ENCODE data around the gene FAM222A. TPM values are rescaled to one million over a fixed set of nuclear protein-coding genes. Genes with fewer than 3 reads are reported as not detected.
A peak's percentile ranks its signal among the peaks of the same experiment; 100 is the strongest.

FAM222A gene
- total RNA-seq, 1 donor, result 0.36 TPM

DNA sequence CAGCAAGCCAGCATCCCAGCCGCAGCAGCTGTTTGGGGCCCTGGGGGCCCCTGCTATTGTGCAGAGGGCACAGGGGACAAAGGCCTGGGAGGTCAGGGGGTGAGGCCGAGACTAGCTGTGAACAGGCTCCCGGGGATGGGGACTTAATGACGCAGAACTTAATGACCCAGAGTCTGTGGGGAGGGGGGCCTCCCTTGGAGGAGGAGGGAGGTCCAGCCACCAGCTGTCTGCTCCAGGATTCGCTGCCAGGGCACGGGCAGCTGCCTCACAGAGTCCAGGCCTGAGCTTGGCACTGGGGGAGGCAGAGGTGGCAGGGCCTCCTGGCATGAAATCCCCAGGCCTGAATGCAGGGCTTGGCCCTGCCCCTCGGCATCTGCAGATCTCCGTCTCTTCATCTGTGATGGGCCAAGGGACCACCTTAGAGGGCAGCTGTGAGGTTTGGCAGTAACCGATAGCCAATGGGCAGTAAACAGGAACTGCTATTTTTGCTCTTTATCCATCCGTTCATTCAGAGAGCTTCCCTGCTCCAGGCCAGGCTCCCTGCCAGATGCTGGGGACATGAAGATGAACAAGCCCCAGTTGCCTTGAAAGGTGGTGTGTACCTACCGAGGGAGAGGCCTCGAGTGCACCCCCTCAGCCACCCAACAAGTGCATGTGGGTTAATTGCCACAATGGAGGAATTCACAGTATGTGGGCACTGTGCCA is 6.7 kb downstream of the FAM222A start:
- peak; percentile 81 for DNase-seq (ENCODE audit: insufficient read length, low spot score, missing footprints)
- no peak overlapping the region for H3K4me3 ChIP-seq (ENCODE audit: insufficient read depth, low read length)
- H3K4me2 ChIP-seq (ENCODE audit: insufficient read depth, low read length), result no peak overlapping the region
- H3K27ac ChIP-seq (ENCODE audit: low read depth, low read length), result no peak overlapping the region
- no peaks in the 10 kb centered on the region for H3K36me3 ChIP-seq (ENCODE audit: insufficient read depth, low read length)
- no peaks in the 10 kb centered on the region for H3K79me2 ChIP-seq (ENCODE audit: insufficient read depth, low read length)
- peaks cover 35% of the 10 kb centered on the region for H3K27me3 ChIP-seq (ENCODE audit: insufficient read depth, low read length)
- no peaks in the 10 kb centered on the region for H3K9me3 ChIP-seq (ENCODE audit: low read depth, low read length)
- no peak overlapping the region for H2AFZ ChIP-seq (ENCODE audit: low read length)
- H3K4me1 ChIP-seq (ENCODE audit: insufficient read depth, low read length), result no peaks in the 10 kb centered on the region
- TF ChIP-seq, protein P1, sequence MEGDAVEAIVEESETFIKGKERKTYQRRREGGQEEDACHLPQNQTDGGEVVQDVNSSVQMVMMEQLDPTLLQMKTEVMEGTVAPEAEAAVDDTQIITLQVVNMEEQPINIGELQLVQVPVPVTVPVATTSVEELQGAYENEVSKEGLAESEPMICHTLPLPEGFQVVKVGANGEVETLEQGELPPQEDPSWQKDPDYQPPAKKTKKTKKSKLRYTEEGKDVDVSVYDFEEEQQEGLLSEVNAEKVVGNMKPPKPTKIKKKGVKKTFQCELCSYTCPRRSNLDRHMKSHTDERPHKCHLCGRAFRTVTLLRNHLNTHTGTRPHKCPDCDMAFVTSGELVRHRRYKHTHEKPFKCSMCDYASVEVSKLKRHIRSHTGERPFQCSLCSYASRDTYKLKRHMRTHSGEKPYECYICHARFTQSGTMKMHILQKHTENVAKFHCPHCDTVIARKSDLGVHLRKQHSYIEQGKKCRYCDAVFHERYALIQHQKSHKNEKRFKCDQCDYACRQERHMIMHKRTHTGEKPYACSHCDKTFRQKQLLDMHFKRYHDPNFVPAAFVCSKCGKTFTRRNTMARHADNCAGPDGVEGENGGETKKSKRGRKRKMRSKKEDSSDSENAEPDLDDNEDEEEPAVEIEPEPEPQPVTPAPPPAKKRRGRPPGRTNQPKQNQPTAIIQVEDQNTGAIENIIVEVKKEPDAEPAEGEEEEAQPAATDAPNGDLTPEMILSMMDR (IDR thresholded peaks at IDR 0.05; ENCODE audit: extremely low read depth, low read depth, low read length), result no peak
- H4K20me1 ChIP-seq (ENCODE audit: insufficient read depth, low read length), result no peaks in the 10 kb centered on the region

- Histone ChIP-seq H3K27me3 (ENCODE audit: insufficient read depth, low read length) (peaks cover 31% of the 10 kb centered on the region), H3K9me3 (ENCODE audit: low read depth, low read length) (no peaks in the 10 kb centered on the region), H3K4me2 (ENCODE audit: insufficient read depth, low read length) (no peak overlapping the region), H3K27ac (ENCODE audit: low read depth, low read length) (no peak overlapping the region), H2AFZ (ENCODE audit: low read length) (no peak overlapping the region), H3K79me2 (ENCODE audit: insufficient read depth, low read length) (no peaks in the 10 kb centered on the region), H3K36me3 (ENCODE audit: insufficient read depth, low read length) (no peaks in the 10 kb centered on the region), H3K4me1 (ENCODE audit: insufficient read depth, low read length) (no peaks in the 10 kb centered on the region), H4K20me1 (ENCODE audit: insufficient read depth, low read length) (no peaks in the 10 kb centered on the region), H3K4me3 (ENCODE audit: insufficient read depth, low read length) (no peak overlapping the region)
- TF ChIP-seq, protein P1 (IDR thresholded peaks at IDR 0.05; ENCODE audit: extremely low read depth, low read depth, low read length), result no peak
- DNase-seq (ENCODE audit: insufficient read length, low spot score, missing footprints), result no peak
Observed at GRCh38 chr12:109720857-109721189, 7.2 kb downstream of the FAM222A start.

- H4K20me1 ChIP-seq (ENCODE audit: insufficient read depth, low read length), result no peaks in the 10 kb centered on the region
- peaks cover 26% of the 10 kb centered on the region for H3K27me3 ChIP-seq (ENCODE audit: insufficient read depth, low read length)
- no peak overlapping the region for H3K27ac ChIP-seq (ENCODE audit: low read depth, low read length)
- TF ChIP-seq, protein P1 (IDR thresholded peaks at IDR 0.05; ENCODE audit: extremely low read depth, low read depth, low read length), result no peak
- no peaks in the 10 kb centered on the region for H3K9me3 ChIP-seq (ENCODE audit: low read depth, low read length)
- peak; percentile 11 for DNase-seq (ENCODE audit: insufficient read length, low spot score, missing footprints)
- H3K4me3 ChIP-seq (ENCODE audit: insufficient read depth, low read length), result no peak overlapping the region
- no peak overlapping the region for H2AFZ ChIP-seq (ENCODE audit: low read length)
- no peaks in the 10 kb centered on the region for H3K4me1 ChIP-seq (ENCODE audit: insufficient read depth, low read length)
- no peaks in the 10 kb centered on the region for H3K79me2 ChIP-seq (ENCODE audit: insufficient read depth, low read length)
- H3K36me3 ChIP-seq (ENCODE audit: insufficient read depth, low read length), result no peaks in the 10 kb centered on the region
- H3K4me2 ChIP-seq (ENCODE audit: insufficient read depth, low read length), result no peak overlapping the region
Observed at GRCh38 chr12:109721276-109721675, 7.7 kb downstream of the FAM222A start.

DNA sequence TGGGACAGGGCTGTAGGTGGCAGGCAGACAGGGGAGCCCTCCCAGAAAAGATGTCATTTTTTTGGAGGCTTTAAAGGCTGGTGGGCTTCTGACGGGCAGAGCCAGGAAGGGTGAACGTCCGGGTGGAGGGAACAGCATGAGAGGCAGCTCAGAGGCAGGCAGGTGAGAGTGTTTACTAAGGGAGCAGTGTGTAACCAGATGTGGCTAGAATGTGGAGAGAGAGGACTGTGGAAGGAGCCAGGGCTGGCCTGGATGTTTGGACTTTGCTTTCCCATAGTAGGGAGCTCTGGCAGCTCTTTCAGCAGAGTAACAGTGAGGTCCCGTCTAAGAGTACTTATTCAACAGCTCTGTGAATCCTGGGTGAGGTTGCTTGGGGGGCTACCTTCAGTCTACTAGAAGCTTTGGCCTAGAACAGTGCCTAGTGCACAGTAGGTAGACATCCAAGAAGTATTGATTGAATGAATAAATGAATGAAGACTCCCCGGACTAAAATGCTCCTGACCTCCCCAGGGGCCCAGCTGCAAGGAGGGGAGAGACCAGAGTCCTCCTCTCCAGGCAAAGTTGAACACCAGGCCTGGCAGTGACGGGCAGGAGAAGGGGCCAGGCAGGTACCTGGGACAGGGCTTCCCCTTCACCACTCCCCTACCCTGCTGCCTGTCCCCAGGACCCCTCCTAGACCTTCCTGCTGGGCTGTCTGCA is 8.5 kb downstream of the FAM222A start:
- Histone ChIP-seq H3K4me2 (ENCODE audit: insufficient read depth, low read length) (no peak overlapping the region), H3K36me3 (ENCODE audit: insufficient read depth, low read length) (no peaks in the 10 kb centered on the region), H4K20me1 (ENCODE audit: insufficient read depth, low read length) (no peaks in the 10 kb centered on the region), H3K4me1 (ENCODE audit: insufficient read depth, low read length) (no peaks in the 10 kb centered on the region), H3K79me2 (ENCODE audit: insufficient read depth, low read length) (no peaks in the 10 kb centered on the region), H3K9me3 (ENCODE audit: low read depth, low read length) (no peaks in the 10 kb centered on the region), H3K27ac (ENCODE audit: low read depth, low read length) (no peak overlapping the region), H2AFZ (ENCODE audit: low read length) (no peak overlapping the region), H3K27me3 (ENCODE audit: insufficient read depth, low read length) (peaks cover 19% of the 10 kb centered on the region), H3K4me3 (ENCODE audit: insufficient read depth, low read length) (no peak overlapping the region)
- peak; percentile 62 for DNase-seq (ENCODE audit: insufficient read length, low spot score, missing footprints)
- TF ChIP-seq, protein P1 (IDR thresholded peaks at IDR 0.05; ENCODE audit: extremely low read depth, low read depth, low read length), result no peak

All from osteoblast (primary cell).